H1 (cell line): ENCODE measurements around the gene BCAM.

Experiments
- POLR2AphosphoS5 ChIP-seq: IDR thresholded peaks from 2 replicates; pipeline ENCODE4 v1.6.1; 2011; ENCODE audit warnings: low read depth, low read length
- TEAD4 ChIP-seq: IDR thresholded peaks from 2 replicates; pipeline ENCODE4 v1.6.1; 2012; ENCODE audit warnings: low read depth, low read length, inconsistent platforms, mixed read lengths
- YY1 ChIP-seq: IDR thresholded peaks from 2 replicates; pipeline ENCODE4 v1.6.1; 2011; ENCODE audit warnings: low read depth, mild to moderate bottlenecking, low read length
- TF ChIP-seq, protein P1 (sequence below), 3 experiments: IDR thresholded peaks; 1 replicate in 2 of 3; 2 replicates in 1 of 3; pipeline versions ENCODE4 v1.5.1 to v1.6.1; 2011; ENCODE audit warnings: low read length in 3 of 3, mild to moderate bottlenecking in 3 of 3, inconsistent platforms in 2 of 3, low read depth in 1 of 3, moderate library complexity in 1 of 3; ENCODE audit not compliant: insufficient read depth in 1 of 3; ENCODE audit errors: control extremely low read depth in 1 of 3

GRCh38 chr19:44775676-44776240, 33.1 kb upstream of the BCAM start:
- TF ChIP-seq, protein P1, sequence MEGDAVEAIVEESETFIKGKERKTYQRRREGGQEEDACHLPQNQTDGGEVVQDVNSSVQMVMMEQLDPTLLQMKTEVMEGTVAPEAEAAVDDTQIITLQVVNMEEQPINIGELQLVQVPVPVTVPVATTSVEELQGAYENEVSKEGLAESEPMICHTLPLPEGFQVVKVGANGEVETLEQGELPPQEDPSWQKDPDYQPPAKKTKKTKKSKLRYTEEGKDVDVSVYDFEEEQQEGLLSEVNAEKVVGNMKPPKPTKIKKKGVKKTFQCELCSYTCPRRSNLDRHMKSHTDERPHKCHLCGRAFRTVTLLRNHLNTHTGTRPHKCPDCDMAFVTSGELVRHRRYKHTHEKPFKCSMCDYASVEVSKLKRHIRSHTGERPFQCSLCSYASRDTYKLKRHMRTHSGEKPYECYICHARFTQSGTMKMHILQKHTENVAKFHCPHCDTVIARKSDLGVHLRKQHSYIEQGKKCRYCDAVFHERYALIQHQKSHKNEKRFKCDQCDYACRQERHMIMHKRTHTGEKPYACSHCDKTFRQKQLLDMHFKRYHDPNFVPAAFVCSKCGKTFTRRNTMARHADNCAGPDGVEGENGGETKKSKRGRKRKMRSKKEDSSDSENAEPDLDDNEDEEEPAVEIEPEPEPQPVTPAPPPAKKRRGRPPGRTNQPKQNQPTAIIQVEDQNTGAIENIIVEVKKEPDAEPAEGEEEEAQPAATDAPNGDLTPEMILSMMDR (IDR thresholded peaks at IDR 0.05; ENCODE audit: control extremely low read depth in 1 of 3, insufficient read depth in 1 of 3, low read depth in 1 of 3, low read length in 3 of 3) = no peak
- no peak for TF ChIP-seq POLR2AphosphoS5
- no peak for TF ChIP-seq TEAD4
- TF ChIP-seq YY1 = no peak
